Omental fat pad (tissue), 4 donors: ENCODE data around the gene ABCA10. TPM values are rescaled to one million over a fixed set of nuclear protein-coding genes. Genes with fewer than 3 reads are reported as not detected.
"Not testable (repeated sequence)": the region's sequence is repeated elsewhere in the genome, so short reads cannot be mapped to it uniquely, and the experiment has no call there.

ENCODE experiments used
- ATAC-seq: fragments of 150-250 bp; one replicate; pipeline ENCODE4 v1.9.1; 2016; ENCODE audit warnings: mild to moderate bottlenecking, moderate library complexity; ENCODE audit not compliant: low FRiP score
- DNase-seq: peaks from one replicate; pipeline ENCODE4 v3.0.0-alpha.2; 2019; ENCODE audit warnings: low spot score
- total RNA-seq, 4 donors: library from RNA; depleted of rRNA; stranded (reverse); fragments of >200 nt; gene quantifications; one replicate each; pipeline ENCODE4 v1.1.0, GENCODE V29; 2016
- TF ChIP-seq, protein P1 (sequence below), 3 donors: fragments of 450-650 bp; IDR thresholded peaks; one replicate each; pipeline ENCODE4 v1.5.1; 2016 to 2017; ENCODE audit warnings: antibody characterized with exemption in 3 of 3, mild to moderate bottlenecking in 3 of 3, moderate library complexity in 2 of 3

Gene ABCA10
- total RNA-seq, 4 donors from 2014 or later = 2.5 to 86.1 (median 22.0) TPM

DNA sequence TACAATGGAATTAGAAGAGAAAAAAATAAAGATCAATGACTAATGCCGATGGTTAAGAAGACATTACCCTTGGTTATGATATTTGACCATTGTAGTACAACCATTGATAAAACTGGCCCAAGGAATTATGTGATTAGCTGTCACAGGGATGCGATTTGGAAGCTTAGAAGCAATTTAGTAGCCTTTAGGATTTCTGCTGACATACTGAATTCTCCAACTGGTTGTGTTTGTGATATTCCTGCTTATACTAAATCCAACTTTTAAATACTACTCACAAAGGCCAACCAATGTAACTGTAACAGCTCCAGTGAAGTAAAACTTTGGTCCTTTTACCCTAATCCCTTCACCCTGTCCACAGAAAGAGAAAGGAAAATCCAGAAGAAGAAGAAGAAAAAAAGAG is 55.5 kb downstream of the ABCA10 start:
- TF ChIP-seq, protein P1, sequence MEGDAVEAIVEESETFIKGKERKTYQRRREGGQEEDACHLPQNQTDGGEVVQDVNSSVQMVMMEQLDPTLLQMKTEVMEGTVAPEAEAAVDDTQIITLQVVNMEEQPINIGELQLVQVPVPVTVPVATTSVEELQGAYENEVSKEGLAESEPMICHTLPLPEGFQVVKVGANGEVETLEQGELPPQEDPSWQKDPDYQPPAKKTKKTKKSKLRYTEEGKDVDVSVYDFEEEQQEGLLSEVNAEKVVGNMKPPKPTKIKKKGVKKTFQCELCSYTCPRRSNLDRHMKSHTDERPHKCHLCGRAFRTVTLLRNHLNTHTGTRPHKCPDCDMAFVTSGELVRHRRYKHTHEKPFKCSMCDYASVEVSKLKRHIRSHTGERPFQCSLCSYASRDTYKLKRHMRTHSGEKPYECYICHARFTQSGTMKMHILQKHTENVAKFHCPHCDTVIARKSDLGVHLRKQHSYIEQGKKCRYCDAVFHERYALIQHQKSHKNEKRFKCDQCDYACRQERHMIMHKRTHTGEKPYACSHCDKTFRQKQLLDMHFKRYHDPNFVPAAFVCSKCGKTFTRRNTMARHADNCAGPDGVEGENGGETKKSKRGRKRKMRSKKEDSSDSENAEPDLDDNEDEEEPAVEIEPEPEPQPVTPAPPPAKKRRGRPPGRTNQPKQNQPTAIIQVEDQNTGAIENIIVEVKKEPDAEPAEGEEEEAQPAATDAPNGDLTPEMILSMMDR (IDR thresholded peaks at IDR 0.05) = no peak
- ATAC-seq (no peak), DNase-seq (no peak)

DNA sequence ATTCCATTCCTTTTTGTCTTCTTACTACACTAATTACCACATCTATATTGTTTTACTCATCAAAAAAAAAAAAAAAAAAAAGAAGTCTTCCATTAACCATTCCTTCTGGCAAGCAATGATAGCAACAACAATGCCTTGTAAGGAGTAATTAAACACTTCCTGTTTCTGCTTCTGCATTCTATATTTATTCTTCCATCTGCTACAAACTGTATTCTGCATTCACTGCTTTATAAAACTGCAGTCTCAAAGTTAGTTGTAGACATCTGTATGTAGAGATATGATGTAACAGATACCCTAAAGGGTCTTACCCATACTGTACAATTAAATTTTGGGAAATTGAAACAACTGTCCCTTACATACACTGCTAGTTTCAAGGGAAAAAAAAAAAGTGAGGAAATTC is 58.2 kb downstream of the ABCA10 start:
- TF ChIP-seq, protein P1 (IDR thresholded peaks at IDR 0.05) = no peak
- DNase-seq = no peak
- no peak for ATAC-seq

DNA sequence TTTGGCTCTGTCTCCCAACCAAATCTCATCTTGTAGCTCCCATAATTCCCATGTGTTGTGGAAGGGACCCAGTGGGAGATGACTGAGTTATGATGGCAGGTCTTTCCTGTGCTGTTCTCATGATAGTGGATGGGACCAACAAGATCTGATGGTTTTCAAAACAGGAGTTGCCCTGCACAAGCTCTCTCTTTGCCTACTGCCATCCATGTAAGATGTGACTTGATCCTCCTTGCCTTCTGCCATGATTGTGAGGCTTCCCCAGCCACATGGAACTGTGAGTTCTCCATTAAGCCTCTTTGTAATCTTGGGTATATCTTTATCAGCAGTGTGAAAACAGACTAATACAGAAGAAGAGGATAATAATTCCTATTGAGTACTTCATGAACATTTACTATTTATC is 60.0 kb downstream of the ABCA10 start:
- not testable (repeated sequence) for DNase-seq, ATAC-seq

DNA sequence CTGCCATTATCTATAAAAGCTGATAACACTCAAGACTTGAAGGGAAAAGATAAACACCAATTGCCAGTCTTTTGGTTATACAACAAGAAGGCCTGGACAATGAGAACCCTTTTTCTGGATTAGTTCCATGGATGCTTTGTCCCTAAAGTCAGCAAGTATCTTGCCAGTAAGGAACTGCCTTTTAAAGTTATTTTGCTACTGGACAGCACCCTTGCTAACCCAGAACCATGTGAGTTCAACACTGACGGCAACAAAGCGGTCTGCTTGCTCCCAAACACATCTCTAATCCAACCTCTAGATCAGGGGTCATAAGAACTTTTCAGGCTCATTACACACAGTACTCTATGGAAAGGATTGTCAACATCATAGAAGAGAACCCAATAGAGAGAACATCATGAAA is 61.7 kb downstream of the ABCA10 start:
- TF ChIP-seq, protein P1 (IDR thresholded peaks at IDR 0.05) = no peak
- ATAC-seq = no peak
- no peak for DNase-seq

DNA sequence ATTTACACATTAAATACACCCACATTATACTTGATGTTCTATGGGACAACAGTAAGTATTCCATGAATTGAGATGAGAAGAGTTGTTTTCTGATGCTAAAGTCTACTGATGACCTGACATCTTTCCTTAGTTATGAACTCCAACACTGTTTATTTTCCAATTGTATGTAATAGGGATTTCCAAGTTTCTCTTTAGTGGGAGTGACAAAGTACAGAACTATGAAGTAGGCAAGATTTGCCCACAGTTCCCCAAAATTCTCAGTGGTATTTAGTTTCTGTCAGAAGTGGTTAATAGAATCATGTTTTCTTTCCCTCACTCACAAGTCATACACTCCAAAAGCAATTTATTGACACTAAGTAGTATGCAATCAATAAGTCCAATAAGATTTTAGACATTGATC is 64.4 kb downstream of the ABCA10 start:
- DNase-seq = no peak
- ATAC-seq = no peak
- TF ChIP-seq, protein P1 (IDR thresholded peaks at IDR 0.05) = no peak

DNA sequence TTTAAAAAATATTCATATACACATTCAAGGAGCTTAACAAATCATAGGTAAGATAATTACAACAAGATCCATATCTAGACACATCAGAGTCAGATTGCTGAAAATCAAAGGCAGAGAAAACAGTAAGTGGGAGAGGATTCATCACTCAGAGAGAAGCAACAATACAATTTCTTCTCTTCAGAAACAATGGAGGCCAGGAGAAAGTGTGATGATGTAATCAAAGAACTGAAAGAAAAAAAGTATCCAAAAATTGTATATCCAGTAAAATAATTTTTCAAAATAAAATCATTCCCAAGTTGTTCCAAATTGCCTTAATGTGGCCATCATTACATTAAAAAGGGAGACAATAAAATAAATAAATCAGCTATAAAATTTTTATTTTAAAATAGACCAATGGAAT is 69.2 kb downstream of the ABCA10 start:
- DNase-seq (no peak), ATAC-seq (no peak)
- TF ChIP-seq, protein P1 (IDR thresholded peaks at IDR 0.05) = no peak

DNA sequence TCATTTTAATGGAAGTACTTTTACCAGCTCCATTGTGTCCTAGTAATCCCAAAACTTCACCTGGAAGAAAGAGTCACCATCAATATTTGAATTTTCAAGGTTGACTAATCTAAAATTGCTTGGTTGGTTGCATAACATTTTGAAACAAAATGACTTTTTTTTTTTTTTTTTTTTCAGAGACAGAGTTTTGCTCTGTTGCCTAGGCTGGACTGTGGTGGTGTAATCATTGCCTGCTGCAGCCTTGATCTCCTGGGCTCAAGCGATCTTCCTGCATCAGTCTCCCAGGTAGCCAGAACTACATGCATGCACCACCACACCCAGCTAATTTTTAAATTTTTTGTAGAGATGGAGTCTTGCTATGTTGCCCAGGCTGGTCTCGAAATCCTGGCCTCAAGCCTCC is 74.4 kb downstream of the ABCA10 start:
- TF ChIP-seq, protein P1 (IDR thresholded peaks at IDR 0.05) = no peak
- DNase-seq (no peak), ATAC-seq (no peak)

DNA sequence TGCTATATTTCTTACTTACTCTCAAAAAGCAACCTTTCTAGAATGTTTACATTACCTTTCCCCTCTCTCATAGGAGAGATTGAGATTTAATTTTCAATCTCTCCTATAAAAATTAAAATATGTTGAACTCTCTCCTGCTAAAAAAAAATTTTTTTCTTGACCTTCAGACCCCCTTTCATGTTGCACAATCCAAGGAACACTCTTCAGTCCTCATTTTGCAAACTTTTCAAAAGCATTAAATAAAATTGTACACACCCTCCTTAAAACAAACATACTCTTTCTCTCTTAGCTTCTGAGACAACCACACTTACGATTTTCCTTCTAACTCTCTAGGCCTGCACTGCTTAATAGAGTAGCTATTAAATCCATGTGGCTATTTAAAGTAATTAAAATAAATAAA is 78.3 kb downstream of the ABCA10 start:
- no peak for DNase-seq
- TF ChIP-seq, protein P1 (IDR thresholded peaks at IDR 0.05) = no peak
- ATAC-seq = no peak
